Measurements from ENCODE around the gene GTF2H1. TPM values are rescaled to one million over a fixed set of nuclear protein-coding genes. Genes with fewer than 3 reads are reported as not detected.

Gene GTF2H1
- total and polyA plus RNA-seq, 9 of the 15 experiments (the other 6 are each of a cell fraction or from before 2014, with no cell fraction given): 56.9 to 126 (median 92.1) TPM

GRCh38 chr11:18332302-18332701, 9.9 kb downstream of the GTF2H1 start:
- H3K9me1 ChIP-seq (ENCODE audit: control insufficient read depth, insufficient read depth, low read length): no peaks in the 10 kb centered on the region
- H3K79me2 ChIP-seq (ENCODE audit: control insufficient read depth, insufficient read depth, low read length): peaks cover 63% of the 10 kb centered on the region
- FAIRE-seq (no peak), DNase-seq (ENCODE audit: extremely low read depth in 1 of 4, low spot score in 3 of 4) (no peak), ATAC-seq (no peak)
- no peak overlapping the region for H2AFZ ChIP-seq (ENCODE audit: low read depth, low read length)
- H3K9ac ChIP-seq (ENCODE audit: insufficient read depth in 1 of 2, low read depth in 2 of 2, low read length in 2 of 2): no peak overlapping the region
- H3K4me1 ChIP-seq (replicated peaks in 1 of 2; ENCODE audit: control insufficient read depth in 2 of 2, insufficient read depth in 2 of 2, low read length in 2 of 2): peaks cover 12 to 24% of the 10 kb centered on the region in 2 experiments
- peaks cover 89% of the 10 kb centered on the region for H3K36me3 ChIP-seq (ENCODE audit: control insufficient read depth, insufficient read depth, low read length)
- ChIA-PET POLR2A (interaction anchor here (1.0 kb wide), 1 partner anchor 77 kb away, joined by 3 read pairs; no protein-coding TSS in a partner anchor), CTCF (ENCODE audit: low intra/inter-chr PET ratio) (no interaction called here)
- H3K4me2 ChIP-seq (ENCODE audit: insufficient read depth, low read length): no peak overlapping the region
- intact Hi-C loops (cut with micrococcal nuclease): no loop called here
- H3K9me3 ChIP-seq (replicated peaks; ENCODE audit: control insufficient read depth, insufficient read depth, low read depth, low read length): no peaks in the 10 kb centered on the region
- WGBS (ENCODE audit: insufficient coverage, low coverage, missing lambda C conversion rate): 67% methylated on average over 1 of the region's 1 CpG
- no peak overlapping the region for H3K27ac ChIP-seq (ENCODE audit: extremely low read depth, low read depth, low read length)
- H3K4me3 ChIP-seq: no peak overlapping the region
- no peak for TF ChIP-seq MED1 (CRISPR knock-in tag; IDR thresholded peaks at IDR 0.05; ENCODE audit: borderline replicate concordance)
- no peak for TF ChIP-seq STAT5A (IDR thresholded peaks at IDR 0.05; ENCODE audit: borderline replicate concordance, low read length)
- TF ChIP-seq ZNF511 (CRISPR knock-in tag; IDR thresholded peaks at IDR 0.05): no peak
- TF ChIP-seq POLR2A (conservative IDR thresholded peaks at IDR 0.05): 0 out of 2 replicates have a peak, but pooled peaks have one; percentile 23
- no TSS peak for BruUV-seq (replicated peaks)
- H4K20me1 ChIP-seq (replicated peaks; ENCODE audit: control insufficient read depth, insufficient read depth, low read length): no peaks in the 10 kb centered on the region
- in situ Hi-C loops (cut with MboI): no loop called here
- H3K27me3 ChIP-seq (ENCODE audit: control insufficient read depth in 2 of 2, insufficient read depth in 2 of 2, low read length in 2 of 2): no peaks in the 10 kb centered on the region

- Histone ChIP-seq H4K20me1 (replicated peaks; ENCODE audit: control insufficient read depth, insufficient read depth, low read length) (no peaks in the 10 kb centered on the region), H3K27ac (ENCODE audit: extremely low read depth, low read depth, low read length) (no peak overlapping the region), H3K79me2 (ENCODE audit: control insufficient read depth, insufficient read depth, low read length) (peaks cover 57% of the 10 kb centered on the region), H3K36me3 (ENCODE audit: control insufficient read depth, insufficient read depth, low read length) (peaks cover 88% of the 10 kb centered on the region), H2AFZ (ENCODE audit: low read depth, low read length) (no peak overlapping the region), H3K4me1 (replicated peaks in 1 of 2; ENCODE audit: control insufficient read depth in 2 of 2, insufficient read depth in 2 of 2, low read length in 2 of 2) (peaks cover 7 to 18% of the 10 kb centered on the region in 2 experiments), H3K4me2 (ENCODE audit: insufficient read depth, low read length) (no peak overlapping the region), H3K9ac (ENCODE audit: insufficient read depth in 1 of 2, low read depth in 2 of 2, low read length in 2 of 2) (no peak overlapping the region), H3K4me3 (no peak overlapping the region), H3K9me1 (ENCODE audit: control insufficient read depth, insufficient read depth, low read length) (no peaks in the 10 kb centered on the region), H3K9me3 (replicated peaks; ENCODE audit: control insufficient read depth, insufficient read depth, low read depth, low read length) (no peaks in the 10 kb centered on the region), H3K27me3 (ENCODE audit: control insufficient read depth in 2 of 2, insufficient read depth in 2 of 2, low read length in 2 of 2) (no peaks in the 10 kb centered on the region)
- 97% methylated on average over 3 of the region's 3 CpGs for WGBS (ENCODE audit: insufficient coverage, low coverage, missing lambda C conversion rate)
- no peak for FAIRE-seq
- DNase-seq (ENCODE audit: extremely low read depth in 1 of 4, low spot score in 3 of 4): no peak
- CTCF ChIA-PET (ENCODE audit: low intra/inter-chr PET ratio): no interaction called here
- intact Hi-C loops (cut with micrococcal nuclease): no loop called here
- in situ Hi-C loops (cut with MboI): no loop called here
- no TSS peak for BruUV-seq (replicated peaks)
- POLR2A ChIA-PET: no interaction called here
- no peak for ATAC-seq
- TF ChIP-seq, protein P1, sequence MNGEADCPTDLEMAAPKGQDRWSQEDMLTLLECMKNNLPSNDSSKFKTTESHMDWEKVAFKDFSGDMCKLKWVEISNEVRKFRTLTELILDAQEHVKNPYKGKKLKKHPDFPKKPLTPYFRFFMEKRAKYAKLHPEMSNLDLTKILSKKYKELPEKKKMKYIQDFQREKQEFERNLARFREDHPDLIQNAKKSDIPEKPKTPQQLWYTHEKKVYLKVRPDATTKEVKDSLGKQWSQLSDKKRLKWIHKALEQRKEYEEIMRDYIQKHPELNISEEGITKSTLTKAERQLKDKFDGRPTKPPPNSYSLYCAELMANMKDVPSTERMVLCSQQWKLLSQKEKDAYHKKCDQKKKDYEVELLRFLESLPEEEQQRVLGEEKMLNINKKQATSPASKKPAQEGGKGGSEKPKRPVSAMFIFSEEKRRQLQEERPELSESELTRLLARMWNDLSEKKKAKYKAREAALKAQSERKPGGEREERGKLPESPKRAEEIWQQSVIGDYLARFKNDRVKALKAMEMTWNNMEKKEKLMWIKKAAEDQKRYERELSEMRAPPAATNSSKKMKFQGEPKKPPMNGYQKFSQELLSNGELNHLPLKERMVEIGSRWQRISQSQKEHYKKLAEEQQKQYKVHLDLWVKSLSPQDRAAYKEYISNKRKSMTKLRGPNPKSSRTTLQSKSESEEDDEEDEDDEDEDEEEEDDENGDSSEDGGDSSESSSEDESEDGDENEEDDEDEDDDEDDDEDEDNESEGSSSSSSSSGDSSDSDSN (IDR thresholded peaks at IDR 0.05; ENCODE audit: borderline replicate concordance in 1 of 2, low read depth in 2 of 2, low read length in 2 of 2): no peak
- no peak for TF ChIP-seq NCOA2 (IDR thresholded peaks at IDR 0.05; ENCODE audit: partially characterized antibody in 2 of 2)
- no peak for TF ChIP-seq SMC3 (conservative IDR thresholded peaks at IDR 0.05; ENCODE audit: insufficient read depth, low read depth, low read length)
- TF ChIP-seq FOXP1 (CRISPR knock-in tag; IDR thresholded peaks at IDR 0.05): no peak
- no peak for TF ChIP-seq ZSCAN29 (IDR thresholded peaks at IDR 0.05)
- no peak for TF ChIP-seq ADNP (tag; IDR thresholded peaks at IDR 0.05)
- TF ChIP-seq ZFP1 (CRISPR knock-in tag; IDR thresholded peaks at IDR 0.05): no peak
Observed at GRCh38 chr11:18332891-18333290, 10.5 kb downstream of the GTF2H1 start.

Data from K562 (cell line).